T-helper 1 cell (primary cell): Measurements from ENCODE around the gene RAB40B.

Source experiments
- DNase-seq, 5 donors: peaks; one replicate each; pipeline ENCODE4 v3.0.0-alpha.2; 2012 to 2020

The RAB40B gene

DNA sequence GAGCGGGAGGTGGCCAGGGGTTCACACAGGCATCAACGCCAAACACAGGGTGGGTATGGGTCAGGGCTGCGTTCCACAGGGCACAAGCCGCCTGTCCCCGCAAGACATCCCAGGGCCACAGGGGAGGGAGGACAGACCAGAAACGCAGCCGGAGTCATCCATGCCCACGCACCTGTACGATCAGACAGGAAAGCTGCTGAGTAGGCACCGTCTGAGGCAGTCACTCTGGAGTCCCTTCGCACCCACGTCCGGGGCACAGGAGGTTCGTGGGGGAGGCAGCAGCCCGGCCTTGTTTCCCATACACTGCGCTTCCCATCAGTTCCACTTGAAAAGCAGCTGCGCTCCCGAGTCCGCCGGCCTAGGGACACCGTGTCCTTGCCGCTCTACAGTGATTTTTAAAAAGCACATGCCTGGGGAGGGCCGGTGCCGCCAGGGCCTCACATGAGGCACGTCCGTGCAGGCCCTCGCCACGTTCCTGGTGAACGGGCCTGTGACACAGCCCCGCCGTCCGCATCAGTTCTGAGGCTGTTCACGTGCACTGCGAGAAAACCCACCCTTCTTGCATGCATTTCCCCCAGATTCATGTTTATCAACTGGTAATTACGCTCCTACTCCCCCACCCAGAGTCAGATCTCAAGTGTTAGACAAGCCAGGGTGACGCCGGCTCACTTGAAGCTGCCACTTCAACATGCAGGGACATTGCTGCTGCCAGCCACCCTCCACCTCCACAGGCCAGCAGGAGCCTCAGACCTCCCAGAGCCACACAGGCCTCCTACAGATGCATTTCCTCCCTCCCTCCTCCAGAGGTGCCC, 85.0 kb downstream of the RAB40B start:
- DNase-seq: no peak

DNA sequence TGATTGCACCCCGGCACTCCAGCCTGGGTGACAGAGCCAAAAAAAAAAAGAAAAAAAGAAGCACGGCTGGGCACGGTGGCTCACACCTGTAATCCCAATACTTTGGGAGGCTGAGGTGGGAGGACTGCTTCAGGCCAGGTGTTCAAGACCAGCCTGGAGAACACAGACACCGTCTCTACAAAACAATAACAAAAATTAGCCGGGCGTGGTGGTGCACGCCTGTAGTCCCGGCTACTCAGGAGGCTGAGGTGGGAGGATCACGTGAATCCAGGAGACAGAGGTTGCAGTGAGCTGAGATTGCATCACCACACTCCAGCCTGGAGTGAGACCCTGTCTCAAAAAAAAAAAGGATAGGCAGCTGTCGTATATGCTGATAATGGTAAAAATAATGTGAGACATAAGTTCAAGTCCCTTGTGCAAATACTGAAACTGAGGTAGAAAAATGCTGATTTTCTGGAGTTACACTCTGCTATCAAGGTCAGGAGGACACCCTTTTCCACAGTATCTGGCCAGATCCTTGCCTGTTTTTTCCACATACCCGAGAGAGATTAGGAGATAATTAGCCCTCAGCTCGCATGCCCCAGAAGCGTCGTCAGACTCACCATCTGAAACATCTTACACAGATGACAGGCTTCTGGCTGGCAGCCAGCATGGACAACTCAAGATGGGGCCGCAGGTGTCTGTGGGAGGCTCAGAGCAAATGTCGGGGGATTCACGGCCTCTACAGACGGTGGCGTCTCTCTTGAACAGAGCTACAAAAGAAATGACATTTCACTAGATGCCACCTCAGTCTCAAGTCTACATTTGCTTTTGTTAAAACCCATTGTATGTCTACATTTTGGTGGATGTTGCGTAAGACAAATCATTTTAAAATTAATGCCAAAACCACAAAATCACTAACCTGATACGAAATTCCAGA, 87.1 kb downstream of the RAB40B start:
- no peak for DNase-seq

DNA sequence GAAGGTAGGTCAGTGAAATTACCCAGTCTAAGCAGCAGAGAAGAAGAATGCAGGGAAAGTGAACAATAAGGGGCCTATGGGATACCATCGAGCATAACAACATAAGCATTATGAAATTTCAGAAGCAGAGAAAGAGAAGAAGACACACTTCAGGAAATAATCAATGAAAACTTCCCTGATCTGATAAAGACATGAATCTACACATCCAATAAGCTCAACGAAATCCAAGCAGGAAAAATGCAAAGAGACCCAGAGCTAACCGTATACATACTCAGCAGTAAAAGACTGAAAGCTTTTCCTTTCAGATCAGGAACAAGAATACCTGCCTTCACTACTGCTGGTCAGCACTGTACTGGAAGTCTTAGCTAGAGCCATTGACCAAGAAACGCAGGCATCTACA, 88.8 kb downstream of the RAB40B start:
- DNase-seq: no peak

DNA sequence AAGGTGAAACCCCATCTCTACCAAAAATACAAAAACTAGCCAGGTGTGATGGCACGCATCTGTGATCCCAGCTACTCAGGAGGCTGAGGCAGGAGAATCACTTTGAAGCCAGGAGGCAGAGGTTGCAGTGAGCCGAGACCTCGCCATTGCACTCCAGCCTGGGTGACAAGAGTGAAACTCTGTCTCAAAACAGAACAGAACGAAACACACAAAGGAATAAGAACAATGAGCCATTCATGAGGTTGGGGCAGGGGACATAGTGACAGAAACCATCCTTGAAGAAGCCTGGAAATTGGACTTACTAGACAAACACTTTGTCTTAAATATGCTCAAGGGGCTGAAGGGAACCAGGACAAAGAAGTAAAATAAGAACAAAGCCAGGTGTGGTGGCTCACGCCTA, 89.7 kb downstream of the RAB40B start:
- no peak for DNase-seq

DNA sequence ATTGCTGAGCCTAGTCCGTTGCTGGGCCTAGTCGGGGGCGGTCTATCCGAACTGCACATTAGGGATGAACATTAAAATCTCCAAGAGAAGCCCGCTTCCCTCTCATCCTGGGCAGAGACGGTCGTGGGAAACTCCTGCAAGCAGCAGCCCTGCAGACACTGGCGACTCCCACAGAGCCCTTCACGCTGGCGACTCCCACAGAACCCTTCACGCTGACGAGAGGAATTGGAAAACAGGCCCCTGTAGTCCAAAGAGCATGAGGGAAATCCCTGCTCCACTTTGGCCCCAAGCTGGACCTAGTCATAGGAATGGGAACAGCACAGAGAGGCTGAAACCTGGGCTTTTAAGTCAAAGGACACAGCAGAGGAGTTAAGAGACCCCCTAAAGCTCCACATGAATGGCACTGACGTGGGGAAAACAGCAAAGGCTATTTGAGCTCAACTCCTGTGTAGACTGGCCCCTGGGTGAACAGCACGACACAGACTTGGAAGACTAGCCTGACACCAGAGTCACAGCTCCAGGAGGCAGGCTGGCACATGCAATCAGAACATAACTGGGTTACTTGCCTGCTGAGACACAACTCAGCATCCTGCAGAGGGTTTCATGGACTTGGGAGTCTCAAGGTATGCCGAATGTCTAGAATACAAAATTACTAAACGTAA, 92.4 kb downstream of the RAB40B start:
- no peak for DNase-seq
